ENCODE results near the gene C4orf33. TPM values are rescaled to one million over a fixed set of nuclear protein-coding genes. Genes with fewer than 3 reads are reported as not detected.
"Not testable (repeated sequence)": the region's sequence is repeated elsewhere in the genome, so short reads cannot be mapped to it uniquely, and the experiment has no call there.

The C4orf33 gene
- total RNA-seq, 1 experiment from 2014 or later = 6.2 TPM

DNA sequence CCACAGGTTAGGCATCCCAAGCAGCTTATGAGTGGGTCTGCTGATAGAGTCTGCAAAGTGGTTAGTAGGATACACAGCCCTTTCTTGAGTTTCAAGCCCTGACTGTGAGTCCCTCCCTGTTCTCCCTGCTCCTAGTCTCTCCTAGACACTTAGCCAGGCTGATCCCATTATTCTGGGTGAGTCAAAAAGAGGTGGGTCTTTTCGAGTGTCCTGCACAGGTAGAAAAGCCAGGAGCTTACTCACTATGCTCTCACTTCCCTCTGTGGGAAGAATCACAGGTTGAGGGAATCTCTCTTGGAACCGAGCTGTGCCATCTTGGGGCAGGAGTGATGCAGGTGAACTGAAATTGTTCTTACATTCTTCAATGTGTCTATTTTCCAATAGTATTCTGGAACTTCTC lies 32.3 kb upstream of the C4orf33 start:
- ChIA-PET POLR2A (no interaction called here), CTCF (no interaction called here)
- Histone ChIP-seq H3K4me1 (no peaks in the 10 kb centered on the region), H3K36me3 (ENCODE audit: control insufficient read depth, insufficient read depth, low read length) (no peaks in the 10 kb centered on the region), H3K4me3 (ENCODE audit: low read depth, low read length) (no peak overlapping the region), H3K27me3 (replicated peaks; ENCODE audit: control insufficient read depth, insufficient read depth, low read length) (no peaks in the 10 kb centered on the region), H3K9me3 (0 out of 2 replicates have a peak, but pooled peaks cover 3% of the 10 kb centered on the region)
- Mint-ChIP-seq H3K27ac (ENCODE audit: unreplicated experiment) (no peak overlapping the region), H3K27me3 (ENCODE audit: insufficient read depth, unreplicated experiment) (no peaks in the 10 kb centered on the region), H3K4me3 (ENCODE audit: unreplicated experiment) (no peak overlapping the region), H3K9me3 (ENCODE audit: unreplicated experiment) (peaks cover 39% of the 10 kb centered on the region), H3K36me3 (ENCODE audit: insufficient read depth, unreplicated experiment) (peaks cover 6% of the 10 kb centered on the region), H3K4me1 (ENCODE audit: low read depth, unreplicated experiment) (no peaks in the 10 kb centered on the region)
- intact Hi-C loops (cut with micrococcal nuclease; ENCODE audit: unreplicated experiment) = no loop called here
- TF ChIP-seq, protein P1, sequence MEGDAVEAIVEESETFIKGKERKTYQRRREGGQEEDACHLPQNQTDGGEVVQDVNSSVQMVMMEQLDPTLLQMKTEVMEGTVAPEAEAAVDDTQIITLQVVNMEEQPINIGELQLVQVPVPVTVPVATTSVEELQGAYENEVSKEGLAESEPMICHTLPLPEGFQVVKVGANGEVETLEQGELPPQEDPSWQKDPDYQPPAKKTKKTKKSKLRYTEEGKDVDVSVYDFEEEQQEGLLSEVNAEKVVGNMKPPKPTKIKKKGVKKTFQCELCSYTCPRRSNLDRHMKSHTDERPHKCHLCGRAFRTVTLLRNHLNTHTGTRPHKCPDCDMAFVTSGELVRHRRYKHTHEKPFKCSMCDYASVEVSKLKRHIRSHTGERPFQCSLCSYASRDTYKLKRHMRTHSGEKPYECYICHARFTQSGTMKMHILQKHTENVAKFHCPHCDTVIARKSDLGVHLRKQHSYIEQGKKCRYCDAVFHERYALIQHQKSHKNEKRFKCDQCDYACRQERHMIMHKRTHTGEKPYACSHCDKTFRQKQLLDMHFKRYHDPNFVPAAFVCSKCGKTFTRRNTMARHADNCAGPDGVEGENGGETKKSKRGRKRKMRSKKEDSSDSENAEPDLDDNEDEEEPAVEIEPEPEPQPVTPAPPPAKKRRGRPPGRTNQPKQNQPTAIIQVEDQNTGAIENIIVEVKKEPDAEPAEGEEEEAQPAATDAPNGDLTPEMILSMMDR (IDR thresholded peaks at IDR 0.05; ENCODE audit: insufficient read depth in 1 of 2, low read depth in 1 of 2, low read length in 1 of 2, severe bottlenecking in 1 of 2, unreplicated experiment in 1 of 2) = no peak
- no TSS peak for BruUV-seq (replicated peaks)
- no peak for DNase-seq

DNA sequence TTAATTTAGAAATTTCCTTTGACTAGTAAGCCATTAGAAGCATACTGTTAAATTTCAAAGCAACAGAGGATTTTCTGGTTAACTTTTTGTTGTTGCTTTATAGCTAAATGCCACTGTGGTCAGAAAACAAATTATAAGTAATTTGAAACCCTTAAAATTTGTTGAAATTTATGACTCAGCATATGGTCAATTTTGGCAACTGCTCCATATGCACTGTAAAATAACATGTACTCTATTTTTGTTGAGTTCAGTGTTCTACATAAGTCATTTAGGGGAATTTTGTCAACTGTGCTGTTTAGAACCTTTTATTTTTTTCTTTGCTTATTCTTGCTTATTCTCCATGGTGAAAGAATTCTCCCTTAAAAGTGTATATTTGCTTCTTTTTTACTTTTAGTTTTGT lies 31.2 kb upstream of the C4orf33 start:
- H3K27ac Mint-ChIP-seq (ENCODE audit: unreplicated experiment) = no peak overlapping the region
- no peaks in the 10 kb centered on the region for H3K36me3 Mint-ChIP-seq (ENCODE audit: insufficient read depth, unreplicated experiment)
- H3K27me3 Mint-ChIP-seq (ENCODE audit: insufficient read depth, unreplicated experiment) = no peaks in the 10 kb centered on the region
- H3K4me1 Mint-ChIP-seq (ENCODE audit: low read depth, unreplicated experiment) = no peaks in the 10 kb centered on the region
- Histone ChIP-seq H3K9me3 (no peaks in the 10 kb centered on the region), H3K4me3 (ENCODE audit: low read depth, low read length) (no peak overlapping the region), H3K4me1 (no peaks in the 10 kb centered on the region), H3K27me3 (replicated peaks; ENCODE audit: control insufficient read depth, insufficient read depth, low read length) (no peaks in the 10 kb centered on the region), H3K36me3 (ENCODE audit: control insufficient read depth, insufficient read depth, low read length) (no peaks in the 10 kb centered on the region)
- TF ChIP-seq, protein P1 (IDR thresholded peaks at IDR 0.05; ENCODE audit: insufficient read depth in 1 of 2, low read depth in 1 of 2, low read length in 1 of 2, severe bottlenecking in 1 of 2, unreplicated experiment in 1 of 2) = no peak
- ChIA-PET POLR2A (no interaction called here), CTCF (no interaction called here)
- intact Hi-C loops (cut with micrococcal nuclease; ENCODE audit: unreplicated experiment) = no loop called here
- no peak overlapping the region for H3K4me3 Mint-ChIP-seq (ENCODE audit: unreplicated experiment)
- peaks cover 29% of the 10 kb centered on the region for H3K9me3 Mint-ChIP-seq (ENCODE audit: unreplicated experiment)
- DNase-seq = no peak
- BruUV-seq (replicated peaks) = no TSS peak

DNA sequence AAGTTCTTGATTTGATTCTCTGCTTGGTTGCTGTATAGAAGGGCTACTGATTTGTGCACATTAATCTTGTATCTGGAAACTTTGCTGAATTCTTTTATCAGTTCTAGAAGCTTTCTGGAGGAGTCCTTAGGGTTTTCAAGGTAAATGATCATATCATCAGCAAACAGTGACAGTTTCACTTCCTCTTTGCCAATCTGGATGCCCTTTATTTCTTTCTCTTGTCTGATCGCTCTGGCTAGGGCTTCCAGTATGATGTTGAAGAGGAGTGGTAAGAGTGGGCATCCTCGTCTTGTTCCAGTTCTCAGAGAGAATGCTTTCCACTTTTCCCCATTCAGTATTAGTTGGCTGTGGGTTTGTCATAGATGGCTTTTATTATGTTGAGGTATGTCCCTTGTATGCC lies 26.4 kb upstream of the C4orf33 start:
- H3K36me3 ChIP-seq (ENCODE audit: control insufficient read depth, insufficient read depth, low read length); DNase-seq; H3K4me1 ChIP-seq; H3K27ac Mint-ChIP-seq (ENCODE audit: unreplicated experiment); H3K27me3 Mint-ChIP-seq (ENCODE audit: insufficient read depth, unreplicated experiment); H3K9me3 ChIP-seq; H3K27me3 ChIP-seq (replicated peaks; ENCODE audit: control insufficient read depth, insufficient read depth, low read length); POLR2A ChIA-PET; BruUV-seq (replicated peaks); H3K4me3 Mint-ChIP-seq (ENCODE audit: unreplicated experiment); H3K4me3 ChIP-seq (ENCODE audit: low read depth, low read length); CTCF ChIA-PET; intact Hi-C loops (cut with micrococcal nuclease; ENCODE audit: unreplicated experiment); H3K4me1 Mint-ChIP-seq (ENCODE audit: low read depth, unreplicated experiment); H3K36me3 Mint-ChIP-seq (ENCODE audit: insufficient read depth, unreplicated experiment): not testable (repeated sequence)
- H3K9me3 Mint-ChIP-seq (ENCODE audit: unreplicated experiment) = peaks cover 37% of the 10 kb centered on the region

DNA sequence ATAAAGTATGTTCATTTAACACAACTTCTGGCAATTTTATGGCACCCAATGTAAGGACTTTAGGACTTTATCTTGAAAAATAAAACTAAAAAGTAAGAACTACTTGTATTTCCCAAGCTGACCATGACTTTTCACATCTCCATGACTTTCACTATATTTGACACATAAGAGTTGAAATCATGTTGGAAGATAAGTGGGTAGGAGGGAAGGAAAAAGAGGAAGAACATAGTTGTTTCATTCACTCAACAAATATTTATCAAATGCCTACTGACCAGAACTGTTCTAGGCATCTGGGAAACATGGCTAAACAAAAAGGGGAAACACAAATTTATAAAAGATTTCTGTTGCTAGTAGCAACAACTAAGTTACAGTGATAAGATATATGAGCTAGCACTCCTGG lies 18.6 kb upstream of the C4orf33 start:
- H3K4me3 Mint-ChIP-seq (ENCODE audit: unreplicated experiment) = no peak overlapping the region
- Histone ChIP-seq H3K9me3 (no peaks in the 10 kb centered on the region), H3K4me1 (no peaks in the 10 kb centered on the region), H3K36me3 (ENCODE audit: control insufficient read depth, insufficient read depth, low read length) (no peaks in the 10 kb centered on the region; the same call in 1 of the 2 replicates), H3K27me3 (replicated peaks; ENCODE audit: control insufficient read depth, insufficient read depth, low read length) (no peaks in the 10 kb centered on the region), H3K4me3 (ENCODE audit: low read depth, low read length) (no peak overlapping the region)
- no peak for DNase-seq
- ChIA-PET CTCF (no interaction called here), POLR2A (no interaction called here)
- TF ChIP-seq, protein P1 (IDR thresholded peaks at IDR 0.05; ENCODE audit: insufficient read depth in 1 of 2, low read depth in 1 of 2, low read length in 1 of 2, severe bottlenecking in 1 of 2, unreplicated experiment in 1 of 2) = no peak
- H3K27ac Mint-ChIP-seq (ENCODE audit: unreplicated experiment) = no peak overlapping the region
- intact Hi-C loops (cut with micrococcal nuclease; ENCODE audit: unreplicated experiment) = no loop called here
- H3K9me3 Mint-ChIP-seq (ENCODE audit: unreplicated experiment) = peaks cover 30% of the 10 kb centered on the region
- no peaks in the 10 kb centered on the region for H3K27me3 Mint-ChIP-seq (ENCODE audit: insufficient read depth, unreplicated experiment)
- H3K4me1 Mint-ChIP-seq (ENCODE audit: low read depth, unreplicated experiment) = no peaks in the 10 kb centered on the region
- BruUV-seq (replicated peaks) = no TSS peak
- peaks cover 24% of the 10 kb centered on the region for H3K36me3 Mint-ChIP-seq (ENCODE audit: insufficient read depth, unreplicated experiment)

Data from Caco-2 (cell line).